Stomach (tissue), 9 donors: ENCODE results near the gene SERPINB4. TPM values are rescaled to one million over a fixed set of nuclear protein-coding genes. Genes with fewer than 3 reads are reported as not detected.

Experiments used
- DNase-seq, 2 donors: peaks; one replicate each; pipeline versions ENCODE4 v3.0.0 to v3.0.0-alpha.2; 2013 to 2019
- H3K27ac ChIP-seq, 5 donors: fragments of 200-600 bp in 4 of 5; sonication (generic) in 4 of 5; one replicate each; pipeline ENCODE4 v1.5.1; 2013 to 2019; ENCODE audit warnings: mild to moderate bottlenecking in 1 of 5, moderate library complexity in 1 of 5
- H3K27me3 ChIP-seq, 3 donors: fragments of 200-600 bp; sonication (generic); one replicate each; pipeline ENCODE4 v1.5.1; 2017 to 2019; ENCODE audit warnings: mixed run types in 1 of 3
- H3K36me3 ChIP-seq, 4 donors: fragments of 200-600 bp; sonication (generic); 1 replicate in 3 of 4; 2 replicates in 1 of 4; pipeline ENCODE4 v1.5.1; 2016 to 2019
- H3K4me1 ChIP-seq, 4 donors: fragments of 200-600 bp; sonication (generic); one replicate each; pipeline ENCODE4 v1.5.1; 2016 to 2019
- H3K4me3 ChIP-seq, 4 donors: fragments of 200-600 bp; sonication (generic) in 3 of 4; one replicate each; pipeline ENCODE4 v1.5.1; 2016 to 2019; ENCODE audit warnings: mild to moderate bottlenecking in 1 of 4
- H3K9me3 ChIP-seq, 4 donors: fragments of 200-600 bp; sonication (generic); one replicate each; pipeline ENCODE4 v1.5.1; 2016 to 2019
- EP300 ChIP-seq: sonication (generic); formaldehyde crosslinking; IDR thresholded peaks from one replicate; pipeline ENCODE4 v1.6.1; 2017; ENCODE audit warnings: antibody characterized with exemption
- POLR2A ChIP-seq, 4 donors: fragments of 450-650 bp; IDR thresholded peaks; one replicate each; pipeline ENCODE4 v1.6.1; 2016; ENCODE audit warnings: antibody characterized with exemption in 4 of 4, control low read depth in 2 of 4, mild to moderate bottlenecking in 1 of 4, moderate library complexity in 1 of 4
- POLR2AphosphoS5 ChIP-seq, 3 donors: sonication (generic); formaldehyde crosslinking; IDR thresholded peaks; one replicate each; pipeline ENCODE4 v1.6.1; 2016; ENCODE audit warnings: antibody characterized with exemption in 3 of 3
- WGBS, 5 donors: extraction: QIAGEN DNeasy Blood & Tissue Kit in 3 of 5; methylation state at CpG; one replicate each; pipeline versions ENCODE4 v1.1.5 to v1.1.7; 2013 to 2018; 5-methylcytosine and 5-hydroxymethylcytosine counted together
- intact Hi-C: fragments of 100-400 bp; cut with DNase I; formaldehyde crosslinking; loops from one replicate; pipeline ENCODE4 v1.15.1; 2023; ENCODE audit warnings: low total_unique reads
- polyA plus RNA-seq, 3 donors: library from polyadenylated mRNA; stranded (reverse); fragments of 200-250 nt; gene quantifications; one replicate each; pipeline ENCODE4 v1.2.3, GENCODE V29; 2013
- total RNA-seq, 5 donors: library from RNA; depleted of rRNA; stranded (reverse); fragments of >200 nt; gene quantifications; one replicate each; pipeline versions ENCODE4 v1.1.0 to v1.2.3, GENCODE V29; 2014 to 2016
- TF ChIP-seq, protein P1 (sequence below), 7 experiments: fragments of 450-650 bp in 4 of 7; fragments of 200-600 bp in 3 of 7; sonication (generic) in 3 of 7; IDR thresholded peaks; one replicate each; pipeline ENCODE4 v1.5.1; 2016 to 2019; ENCODE audit warnings: antibody characterized with exemption in 7 of 7, control low read depth in 2 of 7, mild to moderate bottlenecking in 1 of 7
- donor health status: healthy with polysubstance abuse.
- donor health status: Bipolar disorder and iron deficiency.
- donor health status: healthy.

Gene SERPINB4
- total and polyA plus RNA-seq, 8 donors = 0.46 to 3.8 (median 0.68) TPM; not detected in 5

DNA sequence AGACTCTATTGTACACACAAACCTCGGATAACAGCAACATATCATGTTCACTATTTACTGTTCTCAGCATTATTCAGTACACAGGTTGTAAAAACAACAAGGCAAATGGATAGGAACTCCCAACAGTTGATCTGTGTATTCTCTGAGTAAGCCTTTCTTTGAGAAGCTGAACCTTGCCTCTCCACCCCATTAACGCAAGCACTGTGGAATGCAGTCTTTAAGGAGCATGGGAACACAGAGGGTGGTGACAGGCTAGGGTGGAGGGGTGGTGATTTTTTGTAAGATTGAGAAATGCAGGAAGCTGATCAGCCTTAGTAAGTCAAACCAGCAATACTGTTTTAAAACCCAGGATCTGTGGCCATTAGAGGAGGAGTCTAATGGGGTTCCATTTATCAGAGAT, 39.1 kb upstream of the SERPINB4 start:
- intact Hi-C loops = no loop called here
- Histone ChIP-seq H3K4me1 (peaks cover 0 to 17% (median 3%) of the 10 kb centered on the region in 4 donors), H3K27ac (peak overlapping the region; percentile 55 to 80 (median 64)), H3K27me3 (no peaks in the 10 kb centered on the region), H3K36me3 (no peaks in the 10 kb centered on the region), H3K9me3 (no peaks in the 10 kb centered on the region), H3K4me3 (no peak overlapping the region)
- WGBS, 5 donors = 12 to 35% (median 18%) methylated on average over 2 of the region's 2 CpGs
- TF ChIP-seq POLR2AphosphoS5 (IDR thresholded peaks at IDR 0.05) (peak in 2 of 3 donors; percentile 51 to 65), EP300 (no peak), POLR2A (IDR thresholded peaks at IDR 0.05) (no peak)
- TF ChIP-seq, protein P1, sequence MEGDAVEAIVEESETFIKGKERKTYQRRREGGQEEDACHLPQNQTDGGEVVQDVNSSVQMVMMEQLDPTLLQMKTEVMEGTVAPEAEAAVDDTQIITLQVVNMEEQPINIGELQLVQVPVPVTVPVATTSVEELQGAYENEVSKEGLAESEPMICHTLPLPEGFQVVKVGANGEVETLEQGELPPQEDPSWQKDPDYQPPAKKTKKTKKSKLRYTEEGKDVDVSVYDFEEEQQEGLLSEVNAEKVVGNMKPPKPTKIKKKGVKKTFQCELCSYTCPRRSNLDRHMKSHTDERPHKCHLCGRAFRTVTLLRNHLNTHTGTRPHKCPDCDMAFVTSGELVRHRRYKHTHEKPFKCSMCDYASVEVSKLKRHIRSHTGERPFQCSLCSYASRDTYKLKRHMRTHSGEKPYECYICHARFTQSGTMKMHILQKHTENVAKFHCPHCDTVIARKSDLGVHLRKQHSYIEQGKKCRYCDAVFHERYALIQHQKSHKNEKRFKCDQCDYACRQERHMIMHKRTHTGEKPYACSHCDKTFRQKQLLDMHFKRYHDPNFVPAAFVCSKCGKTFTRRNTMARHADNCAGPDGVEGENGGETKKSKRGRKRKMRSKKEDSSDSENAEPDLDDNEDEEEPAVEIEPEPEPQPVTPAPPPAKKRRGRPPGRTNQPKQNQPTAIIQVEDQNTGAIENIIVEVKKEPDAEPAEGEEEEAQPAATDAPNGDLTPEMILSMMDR (IDR thresholded peaks at IDR 0.05) = no peak
- peak; percentile 34 to 85 for DNase-seq

GRCh38 chr18:63681449-63682340, 37.6 kb upstream of the SERPINB4 start:
- TF ChIP-seq, protein P1 (IDR thresholded peaks at IDR 0.05) = no peak
- TF ChIP-seq POLR2AphosphoS5 (IDR thresholded peaks at IDR 0.05) = no peak
- TF ChIP-seq POLR2A (IDR thresholded peaks at IDR 0.05) = no peak
- no peak for TF ChIP-seq EP300
- no peaks in the 10 kb centered on the region for H3K9me3 ChIP-seq
- no peaks in the 10 kb centered on the region for H3K27me3 ChIP-seq
- no peaks in the 10 kb centered on the region for H3K36me3 ChIP-seq
- WGBS, 5 donors = 35 to 58% (median 40%) methylated on average over 2 of the region's 2 CpGs
- DNase-seq = peak in 1 of 2 donors; percentile 41
- H3K4me1 ChIP-seq = peaks cover 0 to 17% (median 3%) of the 10 kb centered on the region in 4 donors
- no peak overlapping the region for H3K4me3 ChIP-seq
- intact Hi-C loops = no loop called here
- peak overlapping the region; percentile 34 to 80 (median 64) for H3K27ac ChIP-seq

- Histone ChIP-seq H3K9me3 (no peaks in the 10 kb centered on the region), H3K27ac (peak overlapping the region in 2 of 5 donors; percentile 1 to 46), H3K36me3 (no peaks in the 10 kb centered on the region), H3K27me3 (no peaks in the 10 kb centered on the region), H3K4me3 (no peak overlapping the region), H3K4me1 (peaks cover 0 to 17% (median 3%) of the 10 kb centered on the region in 4 donors)
- DNase-seq = no peak
- 52 to 68% (median 62%) methylated on average over 5 of the region's 5 CpGs for WGBS, 5 donors
- no peak for TF ChIP-seq POLR2AphosphoS5 (IDR thresholded peaks at IDR 0.05)
- no peak for TF ChIP-seq EP300
- TF ChIP-seq POLR2A (IDR thresholded peaks at IDR 0.05) = no peak
- TF ChIP-seq, protein P1 (IDR thresholded peaks at IDR 0.05) = no peak
- intact Hi-C loops = no loop called here
These were observed 36.0 kb upstream of the SERPINB4 start for GRCh38 chr18:63679820-63680606.

- Histone ChIP-seq H3K4me3 (no peak overlapping the region), H3K27ac (no peak overlapping the region), H3K4me1 (peaks cover 0 to 13% (median 0%) of the 10 kb centered on the region in 4 donors), H3K27me3 (no peaks in the 10 kb centered on the region), H3K36me3 (no peaks in the 10 kb centered on the region), H3K9me3 (no peaks in the 10 kb centered on the region)
- WGBS, 5 donors = 53 to 70% (median 60%) methylated on average over 5 of the region's 5 CpGs
- no peak for DNase-seq
- intact Hi-C loops = no loop called here
- TF ChIP-seq EP300 (no peak), POLR2AphosphoS5 (IDR thresholded peaks at IDR 0.05) (no peak), POLR2A (IDR thresholded peaks at IDR 0.05) (no peak)
- TF ChIP-seq, protein P1 (IDR thresholded peaks at IDR 0.05) = no peak
These were observed 33.6 kb upstream of the SERPINB4 start for GRCh38 chr18:63677500-63678225.
